OCI-LY1 (cell line): Measurements from ENCODE around the gene ATP11A.
"Not testable (repeated sequence)": the region's sequence is repeated elsewhere in the genome, so short reads cannot be mapped to it uniquely, and the experiment has no call there.

Experiments
- CTCF ChIP-seq: fragments of 200-600 bp; sonication (generic), shearing (Covaris generic); IDR thresholded peaks from 2 replicates; pipeline ENCODE4 v1.5.1; 2017; ENCODE audit warnings: mild to moderate bottlenecking, antibody characterized with exemption, low read length, moderate library complexity, mixed read lengths
- EZH2 ChIP-seq: fragments of 200-600 bp; sonication (generic), shearing (Covaris generic); IDR thresholded peaks from 2 replicates; pipeline ENCODE4 v1.8.0; 2017; ENCODE audit warnings: borderline replicate concordance, mixed run types, mild to moderate bottlenecking, antibody characterized with exemption, low read length, moderate library complexity, mixed read lengths

- TF ChIP-seq CTCF, EZH2: not testable (repeated sequence)
Measured at GRCh38 chr13:112677421-112677962, 12.3 kb upstream of the ATP11A start.
